Measurements from ENCODE around the gene TACR3.
"Not testable (repeated sequence)": the region's sequence is repeated elsewhere in the genome, so short reads cannot be mapped to it uniquely, and the experiment has no call there.

Gene TACR3

DNA sequence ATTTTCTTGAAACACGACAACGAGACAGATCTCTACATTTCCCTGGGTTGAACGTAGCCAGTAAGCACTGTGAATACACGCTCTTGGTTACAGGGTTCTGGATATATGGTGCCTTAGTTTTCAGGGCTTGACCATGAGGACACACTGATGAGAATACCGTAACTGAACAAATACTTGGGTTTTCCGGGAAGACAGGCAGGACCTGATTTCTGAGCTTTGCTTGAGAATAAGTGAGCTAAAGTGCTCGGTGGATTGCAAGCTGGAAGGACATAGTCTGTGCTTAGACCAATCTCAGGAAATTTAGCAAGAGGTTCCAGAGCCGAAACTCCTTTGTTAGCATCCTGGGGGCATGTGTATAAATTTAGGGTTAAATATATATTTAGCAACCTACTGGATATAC lies 876 bp upstream of the TACR3 start:
- no peaks in the 10 kb centered on the region for H3K36me3 ChIP-seq (ENCODE audit: insufficient read depth, insufficient read length, low read length)
- peaks cover 4% of the 10 kb centered on the region for H3K27me3 ChIP-seq (ENCODE audit: insufficient read depth, insufficient read length)
- TF ChIP-seq ZNF274 (IDR thresholded peaks at IDR 0.05; ENCODE audit: low read depth, low read length), result no peak
- no peak for TF ChIP-seq SUZ12 (IDR thresholded peaks at IDR 0.05; ENCODE audit: extremely low read depth, insufficient read depth, insufficient read length)
- no peak overlapping the region for H3K4me3 ChIP-seq (ENCODE audit: insufficient read length, low read depth)
- H3K4me1 ChIP-seq (ENCODE audit: insufficient read depth, insufficient read length), result no peaks in the 10 kb centered on the region
- no peaks in the 10 kb centered on the region for H3K9me3 ChIP-seq (ENCODE audit: insufficient read depth, low read length)
- DNase-seq (ENCODE audit: low read depth, low spot score), result no peak
- H3K9ac ChIP-seq (ENCODE audit: insufficient read length, low read depth), result no peak overlapping the region

DNA sequence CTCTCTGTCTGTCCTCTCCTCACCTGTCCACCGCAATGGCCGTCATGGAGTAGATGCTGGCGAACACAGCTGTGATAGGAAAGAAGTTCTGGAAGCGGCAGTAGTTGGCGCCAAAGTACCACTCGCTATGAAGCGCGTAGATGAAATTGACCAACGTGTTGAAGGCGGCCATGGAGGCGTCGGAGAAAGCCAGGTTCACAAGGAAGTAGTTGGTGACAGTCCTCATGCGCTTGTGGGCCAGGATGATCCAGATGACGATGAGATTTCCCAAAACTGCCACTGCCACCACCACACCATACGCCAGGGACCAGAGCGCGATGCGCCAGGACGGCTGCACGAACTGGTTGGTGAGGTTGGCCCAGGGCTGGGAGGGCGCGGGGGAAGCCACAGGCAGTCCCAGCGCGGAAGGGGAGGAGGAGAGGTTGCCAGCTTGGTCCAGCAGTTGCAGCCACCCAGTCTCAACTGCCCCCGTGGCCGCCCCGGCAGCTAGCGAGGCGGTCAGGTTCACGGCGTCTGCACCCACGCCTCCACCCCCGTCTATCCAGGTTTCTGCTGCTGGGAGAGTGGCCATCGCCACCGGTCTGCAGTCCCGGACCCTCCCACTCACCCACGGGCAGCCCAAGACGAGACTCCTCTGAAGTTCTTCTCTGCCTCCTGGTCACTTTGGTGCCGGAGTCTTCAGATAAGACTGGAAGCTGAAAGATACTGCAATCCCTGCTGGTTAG lies 518 bp downstream of the TACR3 start:
- TF ChIP-seq ZNF274 (IDR thresholded peaks at IDR 0.05; ENCODE audit: low read depth, low read length) (no peak), YY1 (IDR thresholded peaks at IDR 0.05; ENCODE audit: insufficient read depth, insufficient read length) (no peak), SUZ12 (IDR thresholded peaks at IDR 0.05; ENCODE audit: extremely low read depth, insufficient read depth, insufficient read length) (no peak)
- Histone ChIP-seq H3K9ac (ENCODE audit: insufficient read length, low read depth) (peak overlapping the region; percentile 59), H3K9me3 (ENCODE audit: insufficient read depth, low read length) (no peaks in the 10 kb centered on the region), H3K4me1 (ENCODE audit: insufficient read depth, insufficient read length) (no peaks in the 10 kb centered on the region), H3K4me3 (ENCODE audit: insufficient read length, low read depth) (peak overlapping the region; percentile 56), H3K27me3 (ENCODE audit: insufficient read depth, insufficient read length) (peaks cover 4% of the 10 kb centered on the region), H3K36me3 (ENCODE audit: insufficient read depth, insufficient read length, low read length) (no peaks in the 10 kb centered on the region)
- DNase-seq (ENCODE audit: low read depth, low spot score), result no peak

DNA sequence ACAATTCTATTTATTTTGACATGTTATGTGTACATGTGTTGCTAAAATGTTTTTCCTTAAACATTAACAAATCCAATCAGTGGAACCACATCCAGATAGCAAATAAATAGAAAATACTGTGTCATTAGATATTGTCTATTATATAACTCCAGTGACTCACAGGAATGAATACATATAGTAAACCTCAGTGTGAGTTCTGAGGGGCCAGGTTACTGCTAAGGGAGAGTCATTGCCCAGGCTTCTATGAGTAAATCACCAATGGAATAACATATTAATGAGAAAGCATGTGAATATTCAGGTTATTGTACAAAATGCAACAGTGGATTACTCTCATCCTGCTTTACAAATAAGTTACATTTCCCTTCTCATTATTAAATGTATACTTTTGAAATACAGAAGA lies 27.2 kb downstream of the TACR3 start:
- no peaks in the 10 kb centered on the region for H3K9me3 ChIP-seq (ENCODE audit: insufficient read depth, low read length)
- no peak overlapping the region for H3K9ac ChIP-seq (ENCODE audit: insufficient read length, low read depth)
- TF ChIP-seq ZNF274 (IDR thresholded peaks at IDR 0.05; ENCODE audit: low read depth, low read length), result no peak
- TF ChIP-seq SUZ12 (IDR thresholded peaks at IDR 0.05; ENCODE audit: extremely low read depth, insufficient read depth, insufficient read length), result no peak
- TF ChIP-seq YY1 (IDR thresholded peaks at IDR 0.05; ENCODE audit: insufficient read depth, insufficient read length), result no peak
- H3K27me3 ChIP-seq (ENCODE audit: insufficient read depth, insufficient read length), result no peaks in the 10 kb centered on the region
- no peaks in the 10 kb centered on the region for H3K36me3 ChIP-seq (ENCODE audit: insufficient read depth, insufficient read length, low read length)
- no peak for DNase-seq (ENCODE audit: low read depth, low spot score)
- no peaks in the 10 kb centered on the region for H3K4me1 ChIP-seq (ENCODE audit: insufficient read depth, insufficient read length)
- no peak overlapping the region for H3K4me3 ChIP-seq (ENCODE audit: insufficient read length, low read depth)

DNA sequence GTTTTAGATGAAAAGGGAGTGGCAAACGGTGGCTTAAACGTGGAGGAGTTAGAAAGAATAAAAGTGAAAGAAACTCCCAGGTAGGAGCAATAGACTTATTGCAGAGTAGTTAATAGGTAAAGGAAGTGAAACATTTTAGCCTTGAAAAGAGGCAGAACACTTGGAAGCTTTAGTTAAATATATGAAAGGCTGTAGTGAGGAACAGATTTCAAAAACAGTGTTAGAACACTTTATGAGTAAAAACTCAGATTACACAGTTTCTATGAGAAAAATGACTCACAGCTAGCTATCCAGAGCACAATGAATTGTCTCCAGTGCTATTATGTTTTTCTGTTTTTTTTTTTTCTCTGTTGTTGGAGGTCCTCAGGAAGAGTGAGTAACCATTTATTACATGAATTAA lies 45.8 kb downstream of the TACR3 start:
- Histone ChIP-seq H3K9me3 (ENCODE audit: insufficient read depth, low read length) (no peaks in the 10 kb centered on the region), H3K9ac (ENCODE audit: insufficient read length, low read depth) (no peak overlapping the region), H3K4me1 (ENCODE audit: insufficient read depth, insufficient read length) (no peaks in the 10 kb centered on the region), H3K4me3 (ENCODE audit: insufficient read length, low read depth) (no peak overlapping the region), H3K27me3 (ENCODE audit: insufficient read depth, insufficient read length) (no peaks in the 10 kb centered on the region), H3K36me3 (ENCODE audit: insufficient read depth, insufficient read length, low read length) (no peaks in the 10 kb centered on the region)
- no peak for TF ChIP-seq SUZ12 (IDR thresholded peaks at IDR 0.05; ENCODE audit: extremely low read depth, insufficient read depth, insufficient read length)
- no peak for TF ChIP-seq YY1 (IDR thresholded peaks at IDR 0.05; ENCODE audit: insufficient read depth, insufficient read length)
- no peak for TF ChIP-seq ZNF274 (IDR thresholded peaks at IDR 0.05; ENCODE audit: low read depth, low read length)
- DNase-seq (ENCODE audit: low read depth, low spot score), result no peak

DNA sequence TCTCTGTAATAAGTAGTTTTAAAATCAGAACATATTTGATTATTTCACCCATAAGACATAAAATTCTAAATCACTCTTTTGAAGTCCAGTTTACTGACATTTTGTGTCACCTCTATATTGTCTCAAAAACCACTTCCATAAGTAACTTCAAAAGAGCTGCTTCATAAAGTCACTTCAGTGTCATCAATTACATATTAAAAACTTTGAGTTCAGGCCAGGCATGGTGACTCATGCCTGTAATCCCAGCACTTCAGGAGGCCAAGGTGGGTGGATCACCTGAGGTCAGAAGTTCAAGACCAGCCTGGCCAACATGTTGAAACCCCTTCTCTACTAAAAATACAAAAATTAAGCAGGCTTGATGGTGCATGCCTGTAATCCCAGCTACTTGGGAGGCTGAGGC lies 53.0 kb downstream of the TACR3 start:
- H3K36me3 ChIP-seq (ENCODE audit: insufficient read depth, insufficient read length, low read length); DNase-seq (ENCODE audit: low read depth, low spot score); H3K4me1 ChIP-seq (ENCODE audit: insufficient read depth, insufficient read length); H3K4me3 ChIP-seq (ENCODE audit: insufficient read length, low read depth); H3K27me3 ChIP-seq (ENCODE audit: insufficient read depth, insufficient read length); H3K9ac ChIP-seq (ENCODE audit: insufficient read length, low read depth); H3K9me3 ChIP-seq (ENCODE audit: insufficient read depth, low read length): not testable (repeated sequence)

DNA sequence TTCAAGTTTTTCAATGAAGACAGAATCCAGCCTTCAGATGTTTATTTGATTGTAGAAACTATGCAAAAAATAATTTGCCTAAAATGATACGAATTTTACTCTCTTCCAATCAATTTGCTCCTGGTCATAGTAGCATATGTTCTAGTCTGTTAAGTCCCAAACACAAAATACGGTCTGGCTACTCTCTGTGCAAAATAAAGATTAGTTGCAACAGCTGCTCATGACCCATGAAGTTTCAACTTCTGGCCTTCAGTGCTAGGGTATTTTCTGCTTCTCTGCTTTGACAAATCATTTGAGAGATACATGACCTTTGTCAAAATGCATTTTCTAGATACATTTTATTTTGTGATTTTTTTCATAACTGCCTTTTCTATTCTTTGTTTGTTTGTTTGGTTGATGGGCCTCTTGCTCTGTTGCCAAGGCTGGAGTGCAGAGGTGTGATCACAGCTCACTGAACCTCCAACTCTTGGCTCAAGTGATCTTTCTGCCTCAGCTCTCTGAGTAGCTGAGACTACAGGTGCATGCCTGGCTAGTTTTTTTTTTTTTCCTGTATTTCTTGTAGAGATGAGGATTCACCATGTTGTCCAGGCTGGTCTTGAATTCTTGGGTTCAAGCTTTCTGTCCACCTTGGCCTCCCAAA lies 55.2 kb downstream of the TACR3 start:
- H3K27me3 ChIP-seq (ENCODE audit: insufficient read depth, insufficient read length), result no peaks in the 10 kb centered on the region
- H3K4me1 ChIP-seq (ENCODE audit: insufficient read depth, insufficient read length), result no peaks in the 10 kb centered on the region
- no peak for DNase-seq (ENCODE audit: low read depth, low spot score)
- TF ChIP-seq SUZ12 (IDR thresholded peaks at IDR 0.05; ENCODE audit: extremely low read depth, insufficient read depth, insufficient read length) (no peak), ZNF274 (IDR thresholded peaks at IDR 0.05; ENCODE audit: low read depth, low read length) (no peak), YY1 (IDR thresholded peaks at IDR 0.05; ENCODE audit: insufficient read depth, insufficient read length) (no peak)
- H3K9me3 ChIP-seq (ENCODE audit: insufficient read depth, low read length), result no peaks in the 10 kb centered on the region
- no peak overlapping the region for H3K4me3 ChIP-seq (ENCODE audit: insufficient read length, low read depth)
- no peaks in the 10 kb centered on the region for H3K36me3 ChIP-seq (ENCODE audit: insufficient read depth, insufficient read length, low read length)
- no peak overlapping the region for H3K9ac ChIP-seq (ENCODE audit: insufficient read length, low read depth)

DNA sequence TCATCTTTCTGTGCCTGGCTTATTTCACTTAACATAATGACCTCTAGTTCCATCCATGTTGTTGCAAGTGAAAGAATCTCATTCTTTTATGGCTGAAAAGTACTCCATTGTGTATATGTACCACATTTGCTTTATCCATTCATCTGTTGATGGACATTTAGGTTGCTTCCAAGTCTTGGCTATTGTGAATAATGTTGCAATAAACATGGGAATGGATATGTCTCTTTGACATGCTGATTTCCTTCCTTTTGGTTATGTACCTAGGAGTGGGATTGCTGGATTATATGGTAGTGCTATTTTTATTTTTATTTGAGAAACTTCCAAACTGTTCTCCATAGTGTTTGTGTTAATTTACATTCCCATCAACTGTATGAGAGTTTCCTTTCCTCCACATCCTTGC lies 71.2 kb downstream of the TACR3 start:
- Histone ChIP-seq H3K36me3 (ENCODE audit: insufficient read depth, insufficient read length, low read length) (no peaks in the 10 kb centered on the region), H3K9me3 (ENCODE audit: insufficient read depth, low read length) (no peaks in the 10 kb centered on the region), H3K27me3 (ENCODE audit: insufficient read depth, insufficient read length) (no peaks in the 10 kb centered on the region), H3K4me1 (ENCODE audit: insufficient read depth, insufficient read length) (no peaks in the 10 kb centered on the region), H3K9ac (ENCODE audit: insufficient read length, low read depth) (no peak overlapping the region), H3K4me3 (ENCODE audit: insufficient read length, low read depth) (no peak overlapping the region)
- DNase-seq (ENCODE audit: low read depth, low spot score), result no peak
- TF ChIP-seq YY1 (IDR thresholded peaks at IDR 0.05; ENCODE audit: insufficient read depth, insufficient read length), result no peak
- TF ChIP-seq SUZ12 (IDR thresholded peaks at IDR 0.05; ENCODE audit: extremely low read depth, insufficient read depth, insufficient read length), result no peak
- no peak for TF ChIP-seq ZNF274 (IDR thresholded peaks at IDR 0.05; ENCODE audit: low read depth, low read length)

Data from NT2/D1 (cell line).